ENCODE measurements around the gene PLA2G3.

DNA sequence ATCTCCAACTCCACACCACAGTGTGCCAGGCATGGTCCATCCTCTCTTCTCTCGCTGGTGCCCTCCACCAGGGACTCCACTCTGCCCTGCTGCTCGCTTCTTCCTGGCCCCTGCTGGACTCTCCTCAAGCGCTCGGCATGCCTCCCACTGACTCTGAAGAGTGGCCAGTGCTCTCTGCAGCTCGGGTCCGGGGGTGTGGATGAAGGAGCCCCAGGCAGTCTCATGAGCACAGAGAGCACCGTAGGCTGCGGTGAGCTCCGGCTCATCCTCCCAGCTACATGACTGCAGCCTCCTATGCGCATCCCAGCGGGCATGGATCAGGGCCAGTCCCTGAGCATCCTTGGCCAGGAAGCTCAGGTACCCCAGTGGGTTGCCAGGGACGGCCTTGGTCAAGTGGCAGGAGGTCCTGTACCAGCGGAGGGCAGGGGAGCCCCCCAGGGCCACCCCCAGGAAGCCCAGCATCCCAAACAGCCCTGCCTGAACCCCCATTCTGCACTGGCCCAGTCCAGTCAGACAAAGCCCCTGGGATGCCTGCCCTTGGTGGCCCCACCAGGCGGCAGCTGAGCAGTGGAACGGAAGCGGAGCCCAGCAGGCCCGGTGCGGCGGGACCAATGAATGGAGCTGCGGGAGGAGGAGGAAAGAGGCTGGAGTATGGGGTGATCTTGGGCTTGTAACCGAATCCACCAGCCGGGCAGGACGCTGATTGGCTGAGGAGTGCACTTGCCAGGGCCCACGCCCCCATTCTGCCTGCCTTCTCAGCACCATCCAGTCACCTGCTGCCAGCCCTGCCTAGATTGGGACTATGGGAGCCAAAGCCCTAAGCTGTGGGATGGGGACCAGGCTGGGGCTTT is at the start of gene PLA2G3:
- no peak for TF ChIP-seq MIER3 (CRISPR knock-in tag; IDR thresholded peaks at IDR 0.05; ENCODE audit: borderline replicate concordance)
- TF ChIP-seq CCDC6 (CRISPR knock-in tag; IDR thresholded peaks at IDR 0.05), result no peak
- TF ChIP-seq, protein P1, sequence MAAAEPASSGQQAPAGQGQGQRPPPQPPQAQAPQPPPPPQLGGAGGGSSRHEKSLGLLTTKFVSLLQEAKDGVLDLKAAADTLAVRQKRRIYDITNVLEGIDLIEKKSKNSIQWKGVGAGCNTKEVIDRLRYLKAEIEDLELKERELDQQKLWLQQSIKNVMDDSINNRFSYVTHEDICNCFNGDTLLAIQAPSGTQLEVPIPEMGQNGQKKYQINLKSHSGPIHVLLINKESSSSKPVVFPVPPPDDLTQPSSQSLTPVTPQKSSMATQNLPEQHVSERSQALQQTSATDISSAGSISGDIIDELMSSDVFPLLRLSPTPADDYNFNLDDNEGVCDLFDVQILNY (CRISPR knock-in tag; conservative IDR thresholded peaks at IDR 0.05), result no peak
